Mesenchymal stem cell (in vitro differentiated cells and primary cell): ENCODE results near the gene TBC1D2.

Source experiments
- DNase-seq: peaks from one replicate; pipeline ENCODE4 v3.0.0-alpha.2; 2013
- H2AFZ ChIP-seq: one replicate; pipeline ENCODE4 v1.6.1; 2013; ENCODE audit warnings: low read depth, mild to moderate bottlenecking, control low read depth, inconsistent platforms, low read length, moderate library complexity
- H2AK5ac ChIP-seq: 2 replicates; pipeline ENCODE4 v1.6.1; 2013; ENCODE audit warnings: low read length, moderate library complexity, mild to moderate bottlenecking, inconsistent platforms; ENCODE audit not compliant: severe bottlenecking
- H2BK120ac ChIP-seq: one replicate; pipeline ENCODE4 v1.6.1; 2013; ENCODE audit warnings: low read depth, mild to moderate bottlenecking, inconsistent platforms, low read length, moderate library complexity
- H2BK12ac ChIP-seq, 2 experiments: one replicate each; pipeline ENCODE4 v1.6.1; 2013; ENCODE audit warnings: inconsistent platforms in 2 of 2, low read length in 2 of 2, mild to moderate bottlenecking in 2 of 2, moderate library complexity in 2 of 2, control low read depth in 1 of 2
- H2BK15ac ChIP-seq: one replicate; pipeline ENCODE4 v1.6.1; 2013; ENCODE audit warnings: mild to moderate bottlenecking, low read depth, inconsistent platforms; ENCODE audit not compliant: poor library complexity, severe bottlenecking
- H2BK5ac ChIP-seq: 2 replicates; pipeline ENCODE4 v1.6.1; 2013; ENCODE audit warnings: low read depth, mild to moderate bottlenecking, low read length, control low read depth, inconsistent platforms; ENCODE audit not compliant: poor library complexity, severe bottlenecking
- H3K14ac ChIP-seq, 2 experiments: one replicate each; pipeline ENCODE4 v1.6.1; 2013; ENCODE audit warnings: inconsistent platforms in 2 of 2, low read length in 2 of 2, control low read depth in 1 of 2, mild to moderate bottlenecking in 1 of 2, moderate library complexity in 1 of 2
- H3K18ac ChIP-seq, 2 experiments: one replicate each; pipeline ENCODE4 v1.6.1; 2013; ENCODE audit warnings: inconsistent platforms in 2 of 2, low read length in 2 of 2, control low read depth in 1 of 2, low read depth in 1 of 2, mild to moderate bottlenecking in 1 of 2
- H3K23ac ChIP-seq, 2 experiments: one replicate each; pipeline ENCODE4 v1.6.1; 2013; ENCODE audit warnings: inconsistent platforms in 2 of 2, low read length in 2 of 2, mild to moderate bottlenecking in 2 of 2, moderate library complexity in 2 of 2, control low read depth in 1 of 2
- H3K27ac ChIP-seq: 2 replicates; pipeline ENCODE4 v1.5.1; 2013; ENCODE audit warnings: mild to moderate bottlenecking, moderate library complexity, low read length, control low read depth, inconsistent platforms; ENCODE audit not compliant: poor library complexity, severe bottlenecking
- H3K27me3 ChIP-seq, 2 experiments: 2 replicates each; pipeline versions ENCODE4 v1.6.1 to v1.7.0; 2013; ENCODE audit warnings: low read length in 2 of 2, mild to moderate bottlenecking in 2 of 2, moderate library complexity in 2 of 2, control low read depth in 1 of 2, inconsistent platforms in 1 of 2; ENCODE audit not compliant: control insufficient read depth in 1 of 2, insufficient read depth in 1 of 2
- H3K36me3 ChIP-seq, 2 experiments: 2 replicates each; pipeline versions ENCODE4 v1.6.1 to v1.7.0; 2013; ENCODE audit warnings: low read length in 2 of 2, control low read depth in 1 of 2, inconsistent platforms in 1 of 2, low read depth in 1 of 2, mild to moderate bottlenecking in 1 of 2; ENCODE audit not compliant: insufficient read depth in 2 of 2, control insufficient read depth in 1 of 2
- H3K4ac ChIP-seq, 2 experiments: one replicate each; pipeline ENCODE4 v1.6.1; 2013; ENCODE audit warnings: inconsistent platforms in 2 of 2, low read length in 2 of 2, mild to moderate bottlenecking in 2 of 2, moderate library complexity in 2 of 2, control low read depth in 1 of 2, low read depth in 1 of 2
- H3K4me1 ChIP-seq: 2 replicates; pipeline ENCODE4 v1.6.1; 2013; ENCODE audit warnings: low read depth, low read length, control low read depth; ENCODE audit not compliant: control insufficient read depth, insufficient read depth
- H3K4me2 ChIP-seq: 2 replicates; pipeline ENCODE4 v1.6.1; 2013; ENCODE audit warnings: low read length, mild to moderate bottlenecking, inconsistent platforms; ENCODE audit not compliant: poor library complexity, severe bottlenecking
- H3K4me3 ChIP-seq, 2 experiments: 2 replicates each; pipeline versions ENCODE4 v1.5.1 to v1.7.0; 2013; ENCODE audit warnings: low read length in 2 of 2, mild to moderate bottlenecking in 2 of 2, control low read depth in 1 of 2, low read depth in 1 of 2; ENCODE audit not compliant: insufficient read depth in 1 of 2
- H3K79me1 ChIP-seq: replicated peaks from 2 replicates; pipeline ENCODE4 v1.6.1; 2013; ENCODE audit warnings: mild to moderate bottlenecking, control low read depth, low read length, inconsistent platforms; ENCODE audit not compliant: poor library complexity, severe bottlenecking
- H3K9ac ChIP-seq: 2 replicates; pipeline ENCODE4 v1.7.0; 2013; ENCODE audit warnings: mild to moderate bottlenecking, low read length, moderate library complexity
- H3K9me3 ChIP-seq: 2 replicates; pipeline ENCODE4 v1.7.0; 2013; ENCODE audit warnings: mild to moderate bottlenecking, low read length; ENCODE audit not compliant: control insufficient read depth
- H4K8ac ChIP-seq: one replicate; pipeline ENCODE4 v1.6.1; 2013; ENCODE audit warnings: inconsistent platforms, mild to moderate bottlenecking, low read length, moderate library complexity
- H4K91ac ChIP-seq: one replicate; pipeline ENCODE4 v1.6.1; 2013; ENCODE audit warnings: mild to moderate bottlenecking, low read length, inconsistent platforms
- WGBS: methylation state at CpG from one replicate; pipeline ENCODE4 v1.1.7; 2013; ENCODE audit warnings: mixed read lengths; 5-methylcytosine and 5-hydroxymethylcytosine counted together

TBC1D2 gene

DNA sequence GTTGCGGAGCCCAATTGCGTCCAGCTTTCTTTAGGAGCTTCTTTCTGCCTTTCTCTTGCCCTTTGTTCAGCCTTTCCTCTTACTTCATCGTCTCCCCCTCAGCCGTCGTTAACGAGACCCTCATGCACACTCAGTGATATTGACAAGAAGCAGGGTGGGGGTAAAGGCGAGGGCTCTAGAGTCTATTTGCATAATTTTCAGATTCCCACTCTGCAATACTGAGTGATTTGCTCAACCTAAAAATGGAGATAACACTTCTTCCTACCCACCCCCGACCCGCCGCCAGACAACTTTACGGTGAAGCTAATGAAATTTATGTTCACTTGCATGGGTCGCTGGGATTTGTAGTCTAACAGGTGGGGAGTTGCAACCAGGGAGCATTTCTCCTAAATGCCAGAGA, 1.3 kb upstream of the TBC1D2 start:
- H3K14ac ChIP-seq: peak overlapping the region in 1 of 2 experiments; percentile 26
- H2AFZ ChIP-seq: no peak overlapping the region
- peak overlapping the region in 1 of 2 experiments; percentile 83 for H3K4me3 ChIP-seq
- H3K36me3 ChIP-seq: peaks cover 3 to 5% of the 10 kb centered on the region in 2 experiments
- no peaks in the 10 kb centered on the region for H3K9me3 ChIP-seq
- peaks cover 25% of the 10 kb centered on the region for H3K4me1 ChIP-seq
- peak overlapping the region; percentile 39 for H2BK120ac ChIP-seq
- H2BK12ac ChIP-seq: no peak overlapping the region
- peak overlapping the region; percentile 39 for H2AK5ac ChIP-seq
- peaks cover 11% of the 10 kb centered on the region for H3K79me1 ChIP-seq
- peak overlapping the region; percentile 19 to 82 for H3K4ac ChIP-seq
- H3K4me2 ChIP-seq: peak overlapping the region; percentile 85
- no peak for DNase-seq
- no peak overlapping the region for H3K27ac ChIP-seq
- H4K91ac ChIP-seq: no peak overlapping the region
- no peaks in the 10 kb centered on the region for H3K27me3 ChIP-seq
- H3K18ac ChIP-seq: peak overlapping the region in 1 of 2 experiments; percentile 49
- peak overlapping the region; percentile 79 for H4K8ac ChIP-seq
- WGBS: 41% methylated on average over 6 of the region's 12 CpGs
- H2BK5ac ChIP-seq: peak overlapping the region; percentile 39
- H3K23ac ChIP-seq: no peak overlapping the region
- H3K9ac ChIP-seq: peak overlapping the region; percentile 98
- H2BK15ac ChIP-seq: no peak overlapping the region

DNA sequence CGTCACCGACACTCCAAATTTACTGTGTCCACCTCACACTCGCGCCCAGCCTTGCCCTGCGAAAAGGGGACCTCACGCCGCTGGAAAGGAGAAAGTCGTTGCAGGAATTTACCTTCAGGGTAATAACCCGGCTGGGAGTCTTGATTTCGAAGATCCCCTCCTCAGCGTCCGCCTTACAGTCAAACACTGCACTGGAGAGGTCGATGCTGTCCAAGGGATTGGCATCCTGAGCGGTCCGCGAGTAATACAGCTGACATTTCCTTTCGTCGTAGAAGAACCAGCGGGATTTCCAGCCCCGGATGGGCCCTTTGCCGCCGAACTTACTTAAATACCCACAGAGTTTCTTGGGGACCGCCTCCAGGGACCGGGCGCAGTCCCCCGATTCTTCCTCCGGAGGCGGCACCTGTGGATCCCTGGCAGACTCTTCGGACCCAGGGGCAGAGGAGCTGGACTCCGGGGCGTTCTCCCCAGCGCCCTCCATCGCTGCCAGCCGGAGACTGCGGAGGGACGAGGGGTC, 330 bp downstream of the TBC1D2 start:
- peak; percentile 77 for DNase-seq
- Histone ChIP-seq H3K79me1 (peaks cover 14% of the 10 kb centered on the region), H2BK12ac (peak overlapping the region in 1 of 2 experiments; percentile 66), H3K14ac (no peak overlapping the region), H3K27ac (peak overlapping the region; percentile 45), H2BK120ac (peak overlapping the region; percentile 62), H4K8ac (no peak overlapping the region), H3K9me3 (no peaks in the 10 kb centered on the region), H3K27me3 (no peaks in the 10 kb centered on the region), H4K91ac (no peak overlapping the region), H2AK5ac (no peak overlapping the region), H3K4me2 (peak overlapping the region; percentile 58), H3K18ac (peak overlapping the region; percentile 2 to 8), H3K4me3 (peak overlapping the region; percentile 81 to 83), H2BK15ac (peak overlapping the region; percentile 83), H2BK5ac (peak overlapping the region; percentile 49), H3K36me3 (peaks cover 8 to 17% of the 10 kb centered on the region in 2 experiments), H3K23ac (no peak overlapping the region), H3K4me1 (peaks cover 34% of the 10 kb centered on the region), H3K4ac (peak overlapping the region in 1 of 2 experiments; percentile 6), H2AFZ (peak overlapping the region; percentile 72), H3K9ac (peak overlapping the region; percentile 98)
- WGBS: 3% methylated on average over 36 of the region's 36 CpGs

GRCh38 chr9:98254228-98255060, 1.0 kb downstream of the TBC1D2 start:
- no peaks in the 10 kb centered on the region for H3K9me3 ChIP-seq
- no peak overlapping the region for H3K14ac ChIP-seq
- no peak overlapping the region for H2BK120ac ChIP-seq
- peak overlapping the region; percentile 72 for H2AFZ ChIP-seq
- H3K4me1 ChIP-seq: peaks cover 36% of the 10 kb centered on the region
- H4K8ac ChIP-seq: no peak overlapping the region
- no peaks in the 10 kb centered on the region for H3K27me3 ChIP-seq
- no peak overlapping the region for H2AK5ac ChIP-seq
- no peak for DNase-seq
- H3K4me2 ChIP-seq: peak overlapping the region; percentile 58
- peak overlapping the region; percentile 98 for H3K9ac ChIP-seq
- H4K91ac ChIP-seq: no peak overlapping the region
- WGBS: 35% methylated on average over 5 of the region's 5 CpGs
- H3K27ac ChIP-seq: no peak overlapping the region
- H2BK12ac ChIP-seq: no peak overlapping the region
- H3K4me3 ChIP-seq: peak overlapping the region; percentile 81 to 83
- H2BK5ac ChIP-seq: no peak overlapping the region
- no peak overlapping the region for H2BK15ac ChIP-seq
- peak overlapping the region in 1 of 2 experiments; percentile 11 for H3K18ac ChIP-seq
- H3K4ac ChIP-seq: peak overlapping the region in 1 of 2 experiments; percentile 6
- H3K79me1 ChIP-seq: peaks cover 17% of the 10 kb centered on the region
- H3K23ac ChIP-seq: no peak overlapping the region
- H3K36me3 ChIP-seq: peaks cover 10 to 18% of the 10 kb centered on the region in 2 experiments

GRCh38 chr9:98253565-98253964, 1.9 kb downstream of the TBC1D2 start:
- H2AK5ac ChIP-seq: peak overlapping the region; percentile 42
- H3K79me1 ChIP-seq: peaks cover 17% of the 10 kb centered on the region
- H3K4me1 ChIP-seq: peaks cover 41% of the 10 kb centered on the region
- H3K36me3 ChIP-seq: peaks cover 10 to 18% of the 10 kb centered on the region in 2 experiments
- H3K4me3 ChIP-seq: peak overlapping the region in 1 of 2 experiments; percentile 83
- no peaks in the 10 kb centered on the region for H3K9me3 ChIP-seq
- DNase-seq: no peak
- no peaks in the 10 kb centered on the region for H3K27me3 ChIP-seq
- H2AFZ ChIP-seq: no peak overlapping the region
- H4K8ac ChIP-seq: no peak overlapping the region
- no peak overlapping the region for H2BK120ac ChIP-seq
- H2BK12ac ChIP-seq: no peak overlapping the region
- H3K27ac ChIP-seq: no peak overlapping the region
- peak overlapping the region in 1 of 2 experiments; percentile 4 for H3K18ac ChIP-seq
- 92% methylated on average over 3 of the region's 3 CpGs for WGBS
- H3K4me2 ChIP-seq: peak overlapping the region; percentile 30
- no peak overlapping the region for H4K91ac ChIP-seq
- peak overlapping the region; percentile 98 for H3K9ac ChIP-seq
- no peak overlapping the region for H2BK5ac ChIP-seq
- no peak overlapping the region for H2BK15ac ChIP-seq
- no peak overlapping the region for H3K14ac ChIP-seq
- H3K4ac ChIP-seq: peak overlapping the region; percentile 35 to 36
- no peak overlapping the region for H3K23ac ChIP-seq
